HEK293 (cell line): ENCODE measurements around the gene C6orf136.

Experiments used
- CTCF ChIP-seq: fragments of 450-650 bp; formaldehyde crosslinking; IDR thresholded peaks from 2 replicates; pipeline ENCODE4 v1.5.1; 2016; ENCODE audit warnings: missing biosample characterization, missing genetic modification characterization
- MEIS1 ChIP-seq: sonication (generic); formaldehyde crosslinking; IDR thresholded peaks from 2 replicates; pipeline ENCODE4 v1.8.1; 2022; ENCODE audit warnings: missing genetic modification reagents, mild to moderate bottlenecking, borderline replicate concordance
- PBX3 ChIP-seq: sonication (generic); formaldehyde crosslinking; IDR thresholded peaks from 2 replicates; pipeline ENCODE4 v1.8.1; 2022; ENCODE audit warnings: mild to moderate bottlenecking, moderate library complexity, missing genetic modification reagents
- PRDM1 ChIP-seq: fragments of 450-650 bp; formaldehyde crosslinking; IDR thresholded peaks from 2 replicates; pipeline ENCODE4; 2016; ENCODE audit warnings: missing biosample characterization, missing genetic modification characterization
- ZNF138 ChIP-seq: fragments of 450-650 bp; formaldehyde crosslinking; IDR thresholded peaks from 2 replicates; pipeline ENCODE4 v1.5.1; 2016; ENCODE audit warnings: missing biosample characterization, missing genetic modification characterization, borderline replicate concordance
- ZNF398 ChIP-seq: fragments of 450-650 bp; formaldehyde crosslinking; IDR thresholded peaks from 2 replicates; pipeline ENCODE4 v1.5.1; 2017; ENCODE audit warnings: missing biosample characterization, missing genetic modification characterization
- ZNF530 ChIP-seq: fragments of 450-650 bp; formaldehyde crosslinking; IDR thresholded peaks from 2 replicates; pipeline ENCODE4 v1.5.1; 2016; ENCODE audit warnings: low read depth, missing biosample characterization, missing genetic modification characterization
- ZNF558 ChIP-seq: fragments of 450-650 bp; formaldehyde crosslinking; IDR thresholded peaks from 2 replicates; pipeline ENCODE4 v1.5.1; 2016; ENCODE audit warnings: missing biosample characterization, missing genetic modification characterization

- TF ChIP-seq ZNF138 = no peak
- no peak for TF ChIP-seq ZNF530 (tag by site-specific recombination)
- TF ChIP-seq CTCF (tag by site-specific recombination) = no peak
- TF ChIP-seq MEIS1 = no peak
- no peak for TF ChIP-seq ZNF558 (tag by site-specific recombination)
- no peak for TF ChIP-seq ZNF398
- TF ChIP-seq PRDM1 (tag by site-specific recombination) = no peak
- TF ChIP-seq PBX3 = no peak
These were observed 11.1 kb upstream of the C6orf136 start for GRCh38 chr6:30635834-30636233.
